ENCODE data around the gene AKR1C8. TPM values are rescaled to one million over a fixed set of nuclear protein-coding genes. Genes with fewer than 3 reads are reported as not detected.

The AKR1C8 gene
- total and polyA plus RNA-seq, 2 of the 13 experiments (the other 11 are each of a cell fraction or from before 2014, with no cell fraction given) = 0.12 TPM; not detected in 1

- Histone ChIP-seq H2AFZ (ENCODE audit: low read length) (no peak overlapping the region), H3K36me3 (replicated peaks in 1 of 2; ENCODE audit: control insufficient read depth in 1 of 2, insufficient read depth in 2 of 2, low read length in 2 of 2) (no peaks in the 10 kb centered on the region), H3K9me3 (ENCODE audit: low read length) (peaks cover 28% of the 10 kb centered on the region), H3K79me2 (ENCODE audit: insufficient read depth, low read length) (no peaks in the 10 kb centered on the region), H3K4me2 (ENCODE audit: low read depth, low read length) (peak overlapping the region; percentile 96), H3K27me3 (ENCODE audit: control insufficient read depth in 1 of 2, insufficient read depth in 2 of 2, low read length in 2 of 2) (no peaks in the 10 kb centered on the region), H3K9ac (ENCODE audit: insufficient read depth, low read depth, low read length) (peak overlapping the region; percentile 96), H3K27ac (ENCODE audit: extremely low read length, insufficient read depth, low read length) (peak overlapping the region; percentile 100), H4K20me1 (ENCODE audit: insufficient read depth, low read length) (no peaks in the 10 kb centered on the region), H3K4me3 (replicated peaks in 1 of 3; ENCODE audit: insufficient read depth in 1 of 3, low read depth in 2 of 3, low read length in 3 of 3) (peak overlapping the region; percentile 27 to 66 (median 36); a peak in 5 of 6 replicates), H3K4me1 (ENCODE audit: insufficient read depth, low read length) (peaks cover 61% of the 10 kb centered on the region)
- peak; percentile 91 for ATAC-seq
- intact Hi-C loops (cut with micrococcal nuclease; ENCODE audit: unreplicated experiment) = loop anchor here (1.0 to 5.0 kb wide), 3 partner anchors 53 to 95 kb away; partner anchors contain the start of gene AKR1C3
- in situ Hi-C loops (cut with HindIII; ENCODE audit: extremely low pct_ligation_motif_present, low pct_unique_long_range_greater_than_20kb) = no loop called here
- peak; percentile 99 for DNase-seq (ENCODE audit: low spot score)
- BruUV-seq (replicated peaks) = TSS peak; percentile 91
- WGBS (ENCODE audit: low lambda C conversion rate) = 2% methylated on average over 4 of the region's 5 CpGs
- POLR2A ChIA-PET = interaction anchor here (1.1 to 2.7 kb wide), 10 partner anchors 20 to 200 kb away, joined by 3 to 14 read pairs (median 5); partner anchors contain the start of genes AKR1C3 and AKR1C4
- CTCF ChIA-PET (ENCODE audit: low intra/inter-chr PET ratio, low total read pairs) = interaction anchor here (0.9 kb wide), 1 partner anchor 333 kb away, joined by 3 read pairs; no protein-coding TSS in a partner anchor
- peak; percentile 99 for FAIRE-seq
- TF ChIP-seq ZNF891 (CRISPR knock-in tag; IDR thresholded peaks at IDR 0.05) (no peak), ZNF720 (CRISPR knock-in tag; IDR thresholded peaks at IDR 0.05) (no peak), PHB2 (IDR thresholded peaks at IDR 0.05; ENCODE audit: partially characterized antibody) (no peak), NCOA1 (CRISPR knock-in tag; IDR thresholded peaks at IDR 0.05) (peak; percentile 61; the same call in 1 of the 2 replicates), SOX6 (IDR thresholded peaks at IDR 0.05) (no peak), SOX6 (CRISPR knock-in tag; IDR thresholded peaks at IDR 0.05) (peak; percentile 94), PHF21A (CRISPR knock-in tag; IDR thresholded peaks at IDR 0.05) (peak; percentile 72; the same call in 1 of the 2 replicates), FOXO1 (CRISPR knock-in tag; IDR thresholded peaks at IDR 0.05) (peak; percentile 99), ZNF737 (CRISPR knock-in tag; IDR thresholded peaks at IDR 0.05; ENCODE audit: borderline replicate concordance) (no peak), JUN (CRISPR knock-in tag; IDR thresholded peaks at IDR 0.05) (peak; percentile 80), ELF4 (CRISPR knock-in tag; IDR thresholded peaks at IDR 0.05; ENCODE audit: borderline replicate concordance) (no peak), RERE (CRISPR knock-in tag; IDR thresholded peaks at IDR 0.05; ENCODE audit: low read depth) (peak; percentile 89), FOXM1 (CRISPR knock-in tag; IDR thresholded peaks at IDR 0.05) (no peak), BATF2 (CRISPR knock-in tag; IDR thresholded peaks at IDR 0.05) (no peak), RCOR2 (CRISPR knock-in tag; IDR thresholded peaks at IDR 0.05) (peak; percentile 81), ZNF660 (CRISPR knock-in tag; IDR thresholded peaks at IDR 0.05; ENCODE audit: borderline replicate concordance, low read depth) (no peak)
- TF ChIP-seq, protein P1, sequence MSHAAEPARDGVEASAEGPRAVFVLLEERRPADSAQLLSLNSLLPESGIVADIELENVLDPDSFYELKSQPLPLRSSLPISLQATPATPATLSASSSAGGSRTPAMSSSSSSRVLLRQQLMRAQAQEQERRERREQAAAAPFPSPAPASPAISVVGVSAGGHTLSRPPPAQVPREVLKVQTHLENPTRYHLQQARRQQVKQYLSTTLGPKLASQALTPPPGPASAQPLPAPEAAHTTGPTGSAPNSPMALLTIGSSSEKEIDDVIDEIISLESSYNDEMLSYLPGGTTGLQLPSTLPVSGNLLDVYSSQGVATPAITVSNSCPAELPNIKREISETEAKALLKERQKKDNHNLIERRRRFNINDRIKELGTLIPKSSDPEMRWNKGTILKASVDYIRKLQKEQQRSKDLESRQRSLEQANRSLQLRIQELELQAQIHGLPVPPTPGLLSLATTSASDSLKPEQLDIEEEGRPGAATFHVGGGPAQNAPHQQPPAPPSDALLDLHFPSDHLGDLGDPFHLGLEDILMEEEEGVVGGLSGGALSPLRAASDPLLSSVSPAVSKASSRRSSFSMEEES (CRISPR knock-in tag; IDR thresholded peaks at IDR 0.05) = peak; percentile 61
These were observed 37.5 kb downstream of the AKR1C8 start for GRCh38 chr10:5147255-5147980.

Data from HepG2 (cell line).